Thyroid gland (tissue), 4 donors: ENCODE data around the gene SHISA2. TPM values are rescaled to one million over a fixed set of nuclear protein-coding genes. Genes with fewer than 3 reads are reported as not detected.
"Not testable (repeated sequence)": the region's sequence is repeated elsewhere in the genome, so short reads cannot be mapped to it uniquely, and the experiment has no call there.

Experiments
- DNase-seq, 2 donors: peaks; one replicate each; pipeline ENCODE4 v3.0.0-alpha.2; 2019
- H3K27ac ChIP-seq, 3 donors: fragments of 200-600 bp; sonication (generic); 1 replicate in 2 of 3; 2 replicates in 1 of 3; pipeline ENCODE4 v1.5.1; 2016 to 2019; ENCODE audit warnings: mild to moderate bottlenecking in 1 of 3, moderate library complexity in 1 of 3
- H3K27me3 ChIP-seq: fragments of 200-600 bp; sonication (generic); one replicate; pipeline ENCODE4 v1.5.1; 2019
- H3K36me3 ChIP-seq, 2 donors: fragments of 200-600 bp; sonication (generic); one replicate each; pipeline ENCODE4 v1.5.1; 2016 to 2019
- H3K4me1 ChIP-seq, 2 donors: fragments of 200-600 bp; sonication (generic); one replicate each; pipeline ENCODE4 v1.5.1; 2017 to 2019
- H3K4me3 ChIP-seq, 3 donors: fragments of 200-600 bp; sonication (generic); replicated peaks in 1 of 3; 1 replicate in 2 of 3; 2 replicates in 1 of 3; pipeline ENCODE4 v1.5.1; 2016; ENCODE audit warnings: mild to moderate bottlenecking in 1 of 3
- H3K9me3 ChIP-seq: fragments of 200-600 bp; sonication (generic); one replicate; pipeline ENCODE4 v1.5.1; 2017
- POLR2A ChIP-seq, 2 donors: fragments of 450-650 bp; IDR thresholded peaks; one replicate each; pipeline ENCODE4 v1.6.1; 2017; ENCODE audit warnings: antibody characterized with exemption in 2 of 2, mild to moderate bottlenecking in 2 of 2, moderate library complexity in 1 of 2
- WGBS, 2 donors: methylation state at CpG; one replicate each; pipeline ENCODE4 v1.1.5; 2017; 5-methylcytosine and 5-hydroxymethylcytosine counted together
- intact Hi-C: fragments of 100-400 bp; cut with DNase I; formaldehyde crosslinking; loops from one replicate; pipeline ENCODE4 v1.15.1; 2023
- total RNA-seq, 4 donors: library from RNA; depleted of rRNA; stranded (reverse); fragments of >200 nt; gene quantifications; one replicate each; pipeline ENCODE4 v1.2.3, GENCODE V29; 2016
- TF ChIP-seq, protein P1 (sequence below), 6 experiments: fragments of 200-600 bp in 3 of 6; fragments of 450-650 bp in 3 of 6; sonication (generic) in 3 of 6; IDR thresholded peaks; one replicate each; pipeline ENCODE4 v1.5.1; 2016 to 2019; ENCODE audit warnings: antibody characterized with exemption in 6 of 6, mild to moderate bottlenecking in 2 of 6, inconsistent platforms in 1 of 6, moderate library complexity in 1 of 6

Gene SHISA2
- total RNA-seq, 4 donors from 2014 or later: 47.4 to 124 (median 79.8) TPM

DNA sequence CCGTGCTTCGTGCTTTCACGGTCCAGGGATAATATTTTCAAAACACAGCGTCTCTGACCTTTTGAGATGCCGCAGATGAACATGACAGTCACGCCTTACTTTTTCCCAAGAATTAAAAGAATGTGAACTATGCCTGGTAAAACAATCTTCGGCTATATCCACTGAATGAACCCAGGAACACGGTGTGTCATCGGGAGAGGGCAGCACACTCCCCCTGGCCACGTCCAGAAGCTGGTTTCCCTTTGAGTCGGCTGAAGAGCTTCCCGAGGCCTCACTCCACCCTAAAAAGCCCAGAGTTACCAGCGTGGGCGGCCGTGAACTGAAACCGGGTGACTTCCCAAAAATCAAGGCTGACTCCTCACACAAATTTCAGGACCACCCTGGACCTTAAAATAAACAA, 22.9 kb upstream of the SHISA2 start:
- TF ChIP-seq POLR2A (IDR thresholded peaks at IDR 0.05): no peak
- TF ChIP-seq, protein P1, sequence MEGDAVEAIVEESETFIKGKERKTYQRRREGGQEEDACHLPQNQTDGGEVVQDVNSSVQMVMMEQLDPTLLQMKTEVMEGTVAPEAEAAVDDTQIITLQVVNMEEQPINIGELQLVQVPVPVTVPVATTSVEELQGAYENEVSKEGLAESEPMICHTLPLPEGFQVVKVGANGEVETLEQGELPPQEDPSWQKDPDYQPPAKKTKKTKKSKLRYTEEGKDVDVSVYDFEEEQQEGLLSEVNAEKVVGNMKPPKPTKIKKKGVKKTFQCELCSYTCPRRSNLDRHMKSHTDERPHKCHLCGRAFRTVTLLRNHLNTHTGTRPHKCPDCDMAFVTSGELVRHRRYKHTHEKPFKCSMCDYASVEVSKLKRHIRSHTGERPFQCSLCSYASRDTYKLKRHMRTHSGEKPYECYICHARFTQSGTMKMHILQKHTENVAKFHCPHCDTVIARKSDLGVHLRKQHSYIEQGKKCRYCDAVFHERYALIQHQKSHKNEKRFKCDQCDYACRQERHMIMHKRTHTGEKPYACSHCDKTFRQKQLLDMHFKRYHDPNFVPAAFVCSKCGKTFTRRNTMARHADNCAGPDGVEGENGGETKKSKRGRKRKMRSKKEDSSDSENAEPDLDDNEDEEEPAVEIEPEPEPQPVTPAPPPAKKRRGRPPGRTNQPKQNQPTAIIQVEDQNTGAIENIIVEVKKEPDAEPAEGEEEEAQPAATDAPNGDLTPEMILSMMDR (IDR thresholded peaks at IDR 0.05): peak in 1 of 6 experiments; percentile 27
- peak overlapping the region in 2 of 3 donors; percentile 30 to 36 for H3K27ac ChIP-seq
- no peaks in the 10 kb centered on the region for H3K36me3 ChIP-seq
- H3K9me3 ChIP-seq: no peaks in the 10 kb centered on the region
- intact Hi-C loops: no loop called here
- peak; percentile 46 to 74 for DNase-seq
- no peak overlapping the region for H3K4me3 ChIP-seq
- no peaks in the 10 kb centered on the region for H3K27me3 ChIP-seq
- 16 to 17% methylated on average over 16 of the region's 16 CpGs for WGBS, 2 donors
- peaks cover 4 to 6% of the 10 kb centered on the region in 2 donors for H3K4me1 ChIP-seq

DNA sequence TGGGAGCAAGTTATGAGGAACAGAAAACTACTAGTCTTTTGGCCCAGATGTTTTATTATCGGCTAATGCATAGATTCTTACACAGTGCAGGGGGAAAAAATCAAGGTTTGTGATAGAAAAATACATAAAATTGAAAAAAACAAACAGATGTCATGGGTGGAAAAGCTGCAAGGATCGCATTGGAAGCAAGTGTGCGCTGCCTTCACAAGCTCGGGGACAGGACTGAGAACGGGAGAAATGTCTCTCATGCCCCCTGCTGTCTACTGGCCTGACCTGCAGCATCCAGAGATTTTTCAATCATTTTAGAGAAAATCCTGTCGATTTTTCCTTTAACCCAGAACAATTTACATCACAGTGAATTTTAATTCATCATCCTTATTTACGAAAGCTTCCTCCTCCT, 20.5 kb upstream of the SHISA2 start:
- intact Hi-C loops, H3K36me3 ChIP-seq, H3K4me3 ChIP-seq, H3K27ac ChIP-seq, H3K4me1 ChIP-seq, H3K9me3 ChIP-seq, H3K27me3 ChIP-seq, DNase-seq: not testable (repeated sequence)
- WGBS, 2 donors: 11 to 12% methylated on average over 5 of the region's 7 CpGs
- TF ChIP-seq, protein P1 (IDR thresholded peaks at IDR 0.05): peak in 3 of 6 experiments; percentile 16 to 48 (median 37)

DNA sequence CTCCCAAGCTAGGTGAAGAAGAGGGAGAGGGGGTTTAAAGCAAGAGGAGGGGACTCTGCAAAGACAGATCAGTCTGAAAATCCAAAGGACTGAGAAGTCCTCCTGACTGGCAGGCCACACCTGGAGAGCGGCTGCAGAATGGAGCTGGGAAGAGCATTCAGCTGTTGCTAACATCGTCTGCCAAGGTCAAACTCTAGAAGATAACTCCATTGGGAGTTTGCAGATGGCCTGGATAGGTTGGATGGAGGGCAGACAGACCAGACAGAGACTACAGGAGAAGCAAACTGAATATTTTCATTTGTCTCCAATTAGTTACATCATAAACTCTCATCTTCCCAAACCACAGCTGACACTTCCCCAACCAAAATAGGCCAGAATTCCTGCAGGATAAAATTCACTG, 19.9 kb upstream of the SHISA2 start:
- no peaks in the 10 kb centered on the region for H3K36me3 ChIP-seq
- no peak for TF ChIP-seq POLR2A (IDR thresholded peaks at IDR 0.05)
- TF ChIP-seq, protein P1 (IDR thresholded peaks at IDR 0.05): no peak
- WGBS, 2 donors: 87 to 91% methylated on average over 2 of the region's 2 CpGs
- peaks cover 4 to 6% of the 10 kb centered on the region in 2 donors for H3K4me1 ChIP-seq
- no peak for DNase-seq
- no peak overlapping the region for H3K4me3 ChIP-seq
- H3K27ac ChIP-seq: no peak overlapping the region
- H3K27me3 ChIP-seq: no peaks in the 10 kb centered on the region
- no peaks in the 10 kb centered on the region for H3K9me3 ChIP-seq
- intact Hi-C loops: no loop called here

DNA sequence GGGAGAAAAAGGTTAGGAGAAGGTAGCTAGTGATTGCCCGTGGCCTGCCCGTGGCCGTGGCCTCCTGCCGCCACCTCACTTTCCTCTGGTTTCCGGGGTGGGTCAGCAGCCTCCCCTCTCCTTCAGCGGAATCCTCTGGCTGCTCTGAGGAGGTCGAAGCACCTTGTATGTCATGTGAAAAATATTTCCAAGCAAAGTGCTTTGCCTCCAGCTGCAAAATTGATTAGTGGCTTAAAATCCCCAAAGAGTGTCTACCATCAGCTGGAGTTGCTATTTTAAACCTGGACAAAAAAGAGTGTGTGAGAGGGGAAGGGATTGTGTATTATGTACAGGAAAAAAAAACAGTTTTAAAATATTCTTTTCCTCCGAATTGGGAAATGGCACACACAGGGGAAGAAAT, 17.8 kb upstream of the SHISA2 start:
- not testable (repeated sequence) for H3K4me1 ChIP-seq, DNase-seq, H3K27me3 ChIP-seq, H3K9me3 ChIP-seq, H3K27ac ChIP-seq, H3K36me3 ChIP-seq, H3K4me3 ChIP-seq
- intact Hi-C loops: loop anchor here (5.0 kb wide), 1 partner anchor 492 kb away; no protein-coding TSS in a partner anchor
- 86 to 88% methylated on average over 8 of the region's 8 CpGs for WGBS, 2 donors

DNA sequence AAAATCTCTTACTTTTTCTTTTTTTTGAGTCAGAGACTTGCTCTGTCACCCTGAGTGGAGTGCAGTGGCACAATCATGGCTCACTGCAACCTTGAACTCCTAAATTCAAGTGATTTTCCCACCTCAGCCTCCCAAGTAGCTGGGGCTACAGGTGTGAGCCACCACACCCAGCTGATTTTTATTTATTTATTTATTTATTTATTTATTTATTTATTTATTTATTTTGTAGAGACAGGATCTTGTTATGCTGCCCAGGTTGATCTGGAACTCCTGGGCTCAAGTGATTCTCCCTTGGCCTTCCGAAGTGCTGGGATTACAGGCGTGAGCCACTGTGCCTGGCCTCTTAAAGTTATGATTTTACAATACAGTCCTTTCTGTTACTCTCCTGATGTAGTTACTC, 16.6 kb upstream of the SHISA2 start:
- not testable (repeated sequence) for H3K27ac ChIP-seq, H3K9me3 ChIP-seq, H3K36me3 ChIP-seq, H3K4me3 ChIP-seq, H3K27me3 ChIP-seq, H3K4me1 ChIP-seq, DNase-seq
- intact Hi-C loops: loop anchor here (5.0 kb wide), 1 partner anchor 491 kb away; no protein-coding TSS in a partner anchor
- WGBS, 2 donors: 97 to 98% methylated on average over 2 of the region's 2 CpGs

DNA sequence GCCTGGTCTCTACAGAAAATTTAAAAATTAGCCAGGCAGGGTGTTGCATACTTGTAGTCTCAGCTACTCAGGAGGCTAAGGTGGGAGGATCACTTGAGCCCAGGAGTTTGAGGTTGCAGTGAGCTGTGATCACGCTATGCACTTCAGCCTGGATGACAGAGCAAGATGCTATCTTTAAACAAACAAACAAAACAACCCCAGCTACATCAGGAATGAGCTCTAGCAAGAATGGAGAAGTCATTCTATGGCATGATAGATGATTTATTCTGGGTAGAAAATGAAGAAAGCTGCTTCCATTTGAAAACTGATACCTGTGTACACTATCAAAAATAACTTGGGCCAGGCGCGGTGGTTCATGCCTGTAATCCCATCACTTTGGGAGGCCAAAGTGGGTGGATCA, 15.8 kb upstream of the SHISA2 start:
- DNase-seq: no peak
- intact Hi-C loops: loop anchor here (5.0 kb wide), 1 partner anchor 490 kb away; no protein-coding TSS in a partner anchor
- WGBS, 2 donors: 94 to 99% methylated on average over 3 of the region's 3 CpGs

DNA sequence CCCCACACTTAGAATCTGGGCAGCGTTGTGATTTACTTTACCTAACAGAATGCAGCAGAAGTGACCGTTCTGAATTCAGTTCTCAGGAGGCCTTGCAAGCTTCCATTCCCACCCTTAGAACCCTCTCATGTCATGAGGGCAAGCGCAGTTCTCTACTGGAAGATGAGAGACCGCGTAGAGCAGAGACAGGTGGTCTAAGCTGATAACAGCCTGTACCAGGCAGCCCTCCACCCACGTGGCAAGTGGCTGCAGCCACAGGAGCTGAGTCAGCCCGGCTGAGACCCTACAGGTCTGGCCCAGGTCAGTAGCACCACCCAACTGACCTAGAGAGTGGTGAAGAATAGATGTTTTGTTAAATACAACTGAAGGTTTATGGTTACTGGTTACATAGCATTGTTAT, 14.7 kb upstream of the SHISA2 start:
- H3K4me3 ChIP-seq, H3K9me3 ChIP-seq, H3K27ac ChIP-seq, H3K27me3 ChIP-seq, DNase-seq, H3K4me1 ChIP-seq, H3K36me3 ChIP-seq: not testable (repeated sequence)
- WGBS, 2 donors: 84 to 86% methylated on average over 7 of the region's 7 CpGs
- intact Hi-C loops: loop anchor here (5.0 kb wide), 1 partner anchor 489 kb away; no protein-coding TSS in a partner anchor

More for the DNA sequence above, 15.8 kb upstream of the SHISA2 start:
- no peaks in the 10 kb centered on the region for H3K9me3 ChIP-seq
- H3K36me3 ChIP-seq: no peaks in the 10 kb centered on the region
- H3K4me1 ChIP-seq: no peaks in the 10 kb centered on the region
- H3K27me3 ChIP-seq: no peaks in the 10 kb centered on the region
- TF ChIP-seq, protein P1 (IDR thresholded peaks at IDR 0.05): no peak
- no peak for TF ChIP-seq POLR2A (IDR thresholded peaks at IDR 0.05)
- H3K4me3 ChIP-seq: no peak overlapping the region
- H3K27ac ChIP-seq: no peak overlapping the region
